ENCODE data around the gene ZCCHC14.

DNA sequence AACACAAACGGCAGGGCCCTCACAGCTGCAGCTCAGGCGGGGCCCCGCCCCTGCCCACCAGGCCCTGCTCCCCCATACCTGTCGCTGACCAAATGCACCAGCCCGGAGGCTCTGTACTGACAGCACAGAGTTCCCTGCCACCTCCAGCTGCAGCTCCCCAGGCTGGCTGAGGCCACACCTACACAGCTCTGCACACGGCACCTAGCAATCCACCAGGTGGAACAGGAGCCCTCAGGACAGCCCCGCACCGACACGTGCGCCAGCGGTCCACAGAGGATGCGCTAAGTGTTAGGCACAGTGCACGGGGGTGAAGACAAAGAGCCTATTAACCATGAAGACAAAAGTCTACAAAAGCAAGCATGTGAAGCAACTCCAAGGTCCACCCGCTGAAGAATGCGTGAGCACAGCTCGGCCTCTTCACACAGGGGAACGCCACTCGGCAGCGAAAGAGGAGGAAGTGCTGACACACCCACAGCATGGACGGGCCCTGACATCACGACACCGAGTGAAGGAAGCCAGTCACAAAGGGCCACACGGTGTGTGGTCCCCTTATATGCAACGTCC, 5.4 kb downstream of the ZCCHC14 start:
- TF ChIP-seq, protein P1, sequence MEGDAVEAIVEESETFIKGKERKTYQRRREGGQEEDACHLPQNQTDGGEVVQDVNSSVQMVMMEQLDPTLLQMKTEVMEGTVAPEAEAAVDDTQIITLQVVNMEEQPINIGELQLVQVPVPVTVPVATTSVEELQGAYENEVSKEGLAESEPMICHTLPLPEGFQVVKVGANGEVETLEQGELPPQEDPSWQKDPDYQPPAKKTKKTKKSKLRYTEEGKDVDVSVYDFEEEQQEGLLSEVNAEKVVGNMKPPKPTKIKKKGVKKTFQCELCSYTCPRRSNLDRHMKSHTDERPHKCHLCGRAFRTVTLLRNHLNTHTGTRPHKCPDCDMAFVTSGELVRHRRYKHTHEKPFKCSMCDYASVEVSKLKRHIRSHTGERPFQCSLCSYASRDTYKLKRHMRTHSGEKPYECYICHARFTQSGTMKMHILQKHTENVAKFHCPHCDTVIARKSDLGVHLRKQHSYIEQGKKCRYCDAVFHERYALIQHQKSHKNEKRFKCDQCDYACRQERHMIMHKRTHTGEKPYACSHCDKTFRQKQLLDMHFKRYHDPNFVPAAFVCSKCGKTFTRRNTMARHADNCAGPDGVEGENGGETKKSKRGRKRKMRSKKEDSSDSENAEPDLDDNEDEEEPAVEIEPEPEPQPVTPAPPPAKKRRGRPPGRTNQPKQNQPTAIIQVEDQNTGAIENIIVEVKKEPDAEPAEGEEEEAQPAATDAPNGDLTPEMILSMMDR (IDR thresholded peaks at IDR 0.05; ENCODE audit: insufficient read depth, low read length, poor library complexity, severe bottlenecking) = no peak
- no peak for TF ChIP-seq EZH2phosphoT487 (conservative IDR thresholded peaks at IDR 0.05; ENCODE audit: low read length)
